ENCODE results near the gene PLEKHN1.

The PLEKHN1 gene

DNA sequence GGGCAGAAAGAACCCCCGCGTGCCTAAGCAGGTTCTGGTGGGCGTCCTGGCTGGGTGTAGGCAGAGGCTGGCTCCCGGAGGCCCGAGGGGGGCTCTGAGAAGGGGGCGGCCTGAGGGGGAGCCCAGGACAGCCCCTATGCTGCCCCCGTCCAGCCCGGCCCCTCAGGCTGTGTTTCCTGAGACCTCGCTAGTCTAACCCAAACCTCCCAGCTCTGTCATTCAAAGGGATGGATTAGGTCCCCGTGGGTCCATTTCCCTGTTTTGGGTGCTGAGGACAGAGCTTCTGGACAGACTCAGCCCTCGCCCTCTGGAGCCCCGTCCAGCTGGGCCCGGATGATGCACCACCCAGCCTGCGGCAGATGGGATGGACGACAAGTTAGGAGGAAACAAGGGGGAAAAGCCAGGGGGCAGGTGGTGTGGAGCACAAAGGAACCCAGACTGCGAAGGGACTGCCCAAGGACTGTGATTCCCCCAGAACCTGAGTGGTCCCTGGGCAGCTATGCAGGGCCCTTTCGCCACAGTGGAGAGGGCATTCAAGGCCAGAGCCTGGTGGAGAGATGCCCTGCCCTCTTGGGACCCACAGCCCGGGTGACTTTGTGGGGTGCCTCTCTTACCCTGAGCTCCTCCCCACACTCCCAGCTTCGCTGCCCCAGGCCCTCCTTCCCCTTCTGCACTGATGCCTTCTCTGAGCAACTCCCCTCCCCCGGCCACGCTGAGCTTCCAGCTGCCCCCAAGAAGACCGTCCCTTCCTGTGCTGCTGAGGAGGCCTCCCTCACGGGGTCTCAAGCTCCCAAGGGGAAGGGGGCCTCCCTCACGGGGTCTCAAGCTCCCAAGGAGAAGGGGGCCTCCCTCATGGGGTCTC lies 30.8 kb downstream of the PLEKHN1 start:
- TF ChIP-seq EZH2phosphoT487 (IDR thresholded peaks at IDR 0.05; ENCODE audit: low read length) (no peak), CTCF (IDR thresholded peaks at IDR 0.05; ENCODE audit: low read length) (no peak), EZH2 (optimal IDR thresholded peaks at IDR 0.05; ENCODE audit: low read depth, low read length) (no peak)
- H3K9ac ChIP-seq (ENCODE audit: low read length), result no peak overlapping the region
- H4K20me1 ChIP-seq (ENCODE audit: insufficient read depth, low read length), result no peaks in the 10 kb centered on the region
- no peaks in the 10 kb centered on the region for H3K36me3 ChIP-seq (replicated peaks; ENCODE audit: insufficient read depth, low read length)
- H3K27me3 ChIP-seq (replicated peaks; ENCODE audit: insufficient read depth, low read length), result peaks cover 81% of the 10 kb centered on the region
- H3K79me2 ChIP-seq (ENCODE audit: low read length), result no peaks in the 10 kb centered on the region
- H3K9me2 ChIP-seq (replicated peaks; ENCODE audit: insufficient read depth, low read length), result no peaks in the 10 kb centered on the region
- no peak overlapping the region for H3K4me3 ChIP-seq (ENCODE audit: low read length)
- H3F3A ChIP-seq (ENCODE audit: insufficient read depth, low read length), result no peaks in the 10 kb centered on the region
- H3K4me1 ChIP-seq (ENCODE audit: low read length), result no peaks in the 10 kb centered on the region
- no peak overlapping the region for H3K4me2 ChIP-seq (ENCODE audit: low read depth, low read length)
- no peak for DNase-seq
- no peak overlapping the region for H2AFZ ChIP-seq (ENCODE audit: low read length)
- H3K27ac ChIP-seq (ENCODE audit: low read length), result no peak overlapping the region
- no peaks in the 10 kb centered on the region for H3K9me3 ChIP-seq (replicated peaks; ENCODE audit: insufficient read depth, low read length)

- Histone ChIP-seq H3K9me2 (replicated peaks; ENCODE audit: insufficient read depth, low read length) (no peaks in the 10 kb centered on the region), H3K9ac (ENCODE audit: low read length) (no peak overlapping the region), H3K27me3 (replicated peaks; ENCODE audit: insufficient read depth, low read length) (peaks cover 78% of the 10 kb centered on the region), H3K9me3 (replicated peaks; ENCODE audit: insufficient read depth, low read length) (no peaks in the 10 kb centered on the region), H2AFZ (ENCODE audit: low read length) (no peak overlapping the region), H3K4me3 (ENCODE audit: low read length) (no peak overlapping the region), H3K4me1 (ENCODE audit: low read length) (no peaks in the 10 kb centered on the region), H4K20me1 (ENCODE audit: insufficient read depth, low read length) (no peaks in the 10 kb centered on the region), H3F3A (ENCODE audit: insufficient read depth, low read length) (no peaks in the 10 kb centered on the region), H3K4me2 (ENCODE audit: low read depth, low read length) (no peak overlapping the region), H3K79me2 (ENCODE audit: low read length) (no peaks in the 10 kb centered on the region), H3K27ac (ENCODE audit: low read length) (no peak overlapping the region), H3K36me3 (replicated peaks; ENCODE audit: insufficient read depth, low read length) (no peaks in the 10 kb centered on the region)
- no peak for DNase-seq
- TF ChIP-seq EZH2 (optimal IDR thresholded peaks at IDR 0.05; ENCODE audit: low read depth, low read length), result no peak
- TF ChIP-seq EZH2phosphoT487 (IDR thresholded peaks at IDR 0.05; ENCODE audit: low read length), result no peak
- no peak for TF ChIP-seq CTCF (IDR thresholded peaks at IDR 0.05; ENCODE audit: low read length)
These were observed 31.4 kb downstream of the PLEKHN1 start for GRCh38 chr1:997713-997992.

- no peaks in the 10 kb centered on the region for H3F3A ChIP-seq (ENCODE audit: insufficient read depth, low read length)
- no peaks in the 10 kb centered on the region for H4K20me1 ChIP-seq (ENCODE audit: insufficient read depth, low read length)
- no peak overlapping the region for H3K27ac ChIP-seq (ENCODE audit: low read length)
- H3K9me2 ChIP-seq (replicated peaks; ENCODE audit: insufficient read depth, low read length), result no peaks in the 10 kb centered on the region
- H3K4me2 ChIP-seq (ENCODE audit: low read depth, low read length), result no peak overlapping the region
- H3K4me1 ChIP-seq (ENCODE audit: low read length), result no peaks in the 10 kb centered on the region
- TF ChIP-seq EZH2phosphoT487 (IDR thresholded peaks at IDR 0.05; ENCODE audit: low read length) (no peak), CTCF (IDR thresholded peaks at IDR 0.05; ENCODE audit: low read length) (no peak), EZH2 (optimal IDR thresholded peaks at IDR 0.05; ENCODE audit: low read depth, low read length) (no peak)
- no peaks in the 10 kb centered on the region for H3K79me2 ChIP-seq (ENCODE audit: low read length)
- H3K9me3 ChIP-seq (replicated peaks; ENCODE audit: insufficient read depth, low read length), result no peaks in the 10 kb centered on the region
- no peak overlapping the region for H2AFZ ChIP-seq (ENCODE audit: low read length)
- no peak for DNase-seq
- no peaks in the 10 kb centered on the region for H3K36me3 ChIP-seq (replicated peaks; ENCODE audit: insufficient read depth, low read length)
- no peak overlapping the region for H3K9ac ChIP-seq (ENCODE audit: low read length)
- peaks cover 78% of the 10 kb centered on the region for H3K27me3 ChIP-seq (replicated peaks; ENCODE audit: insufficient read depth, low read length)
- no peak overlapping the region for H3K4me3 ChIP-seq (ENCODE audit: low read length)
These were observed 31.9 kb downstream of the PLEKHN1 start for GRCh38 chr1:997993-998744.
